ENCODE results near the gene ARMC5.
"Not testable (repeated sequence)": the region's sequence is repeated elsewhere in the genome, so short reads cannot be mapped to it uniquely, and the experiment has no call there.

The ARMC5 gene

DNA sequence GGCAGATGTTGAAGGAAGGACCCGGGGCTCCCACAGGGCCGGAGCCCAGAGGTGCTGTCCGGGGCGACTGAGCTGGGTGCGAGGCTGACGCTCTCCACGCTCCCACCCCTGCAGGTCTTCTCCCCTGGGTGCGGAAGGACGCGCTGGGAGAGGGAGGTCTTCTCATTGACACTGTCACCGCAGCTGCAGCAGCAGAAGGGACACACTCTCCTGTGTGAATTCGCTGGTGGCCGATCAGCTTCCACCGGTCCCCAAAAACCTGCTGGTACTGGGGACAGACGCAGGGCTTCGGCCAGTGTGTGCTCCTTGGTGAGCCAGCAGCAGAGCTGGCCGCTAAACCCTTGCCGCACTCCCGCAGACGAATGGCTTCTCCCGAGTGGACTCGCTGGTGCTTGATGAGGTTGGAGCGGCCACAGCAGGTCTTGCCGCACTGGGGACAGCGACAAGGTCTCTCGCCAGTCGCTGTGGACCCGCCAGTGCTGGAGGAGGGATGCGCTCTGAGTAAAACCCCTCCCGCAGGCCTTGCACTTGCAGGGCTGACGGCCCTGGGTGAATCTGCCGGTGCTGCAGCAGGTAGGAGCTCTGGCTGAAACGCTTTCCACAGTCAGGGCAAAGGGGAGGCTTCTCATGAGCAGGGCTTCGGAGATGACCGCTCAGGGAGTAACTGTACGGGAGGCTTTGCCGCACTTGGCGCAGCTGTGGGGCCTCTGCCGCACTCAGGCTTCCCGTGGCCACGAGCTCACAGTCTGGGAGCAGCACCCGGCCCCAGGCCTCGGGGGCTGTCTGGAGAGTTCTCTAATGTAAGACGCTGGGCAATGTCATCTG is 22.9 kb upstream of the ARMC5 start:
- Histone ChIP-seq H3K27me3 (ENCODE audit: insufficient read depth, low read length) (no peaks in the 10 kb centered on the region), H3K36me3 (ENCODE audit: insufficient read depth, low read length) (no peaks in the 10 kb centered on the region), H3K79me2 (ENCODE audit: insufficient read depth, low read length) (no peaks in the 10 kb centered on the region), H3K4me1 (ENCODE audit: insufficient read depth, low read length, severe bottlenecking) (peaks cover 5% of the 10 kb centered on the region), H3K9me2 (ENCODE audit: low read depth, low read length) (no peaks in the 10 kb centered on the region), H4K20me1 (ENCODE audit: insufficient read depth, low read length) (no peaks in the 10 kb centered on the region), H3K4me2 (ENCODE audit: low read length) (no peak overlapping the region), H3K27ac (ENCODE audit: low read depth, low read length, poor library complexity, severe bottlenecking) (no peak overlapping the region), H3K9me3 (ENCODE audit: low read length) (no peaks in the 10 kb centered on the region), H2AFZ (ENCODE audit: low read length) (no peak overlapping the region), H3K4me3 (ENCODE audit: low read depth, low read length, poor library complexity, severe bottlenecking) (no peak overlapping the region), H3F3A (ENCODE audit: insufficient read depth, low read length) (no peaks in the 10 kb centered on the region), H3K9ac (ENCODE audit: low read length) (no peak overlapping the region)
- no peak for TF ChIP-seq EZH2 (IDR thresholded peaks at IDR 0.05; ENCODE audit: borderline replicate concordance, low read length)
- TF ChIP-seq, protein P1, sequence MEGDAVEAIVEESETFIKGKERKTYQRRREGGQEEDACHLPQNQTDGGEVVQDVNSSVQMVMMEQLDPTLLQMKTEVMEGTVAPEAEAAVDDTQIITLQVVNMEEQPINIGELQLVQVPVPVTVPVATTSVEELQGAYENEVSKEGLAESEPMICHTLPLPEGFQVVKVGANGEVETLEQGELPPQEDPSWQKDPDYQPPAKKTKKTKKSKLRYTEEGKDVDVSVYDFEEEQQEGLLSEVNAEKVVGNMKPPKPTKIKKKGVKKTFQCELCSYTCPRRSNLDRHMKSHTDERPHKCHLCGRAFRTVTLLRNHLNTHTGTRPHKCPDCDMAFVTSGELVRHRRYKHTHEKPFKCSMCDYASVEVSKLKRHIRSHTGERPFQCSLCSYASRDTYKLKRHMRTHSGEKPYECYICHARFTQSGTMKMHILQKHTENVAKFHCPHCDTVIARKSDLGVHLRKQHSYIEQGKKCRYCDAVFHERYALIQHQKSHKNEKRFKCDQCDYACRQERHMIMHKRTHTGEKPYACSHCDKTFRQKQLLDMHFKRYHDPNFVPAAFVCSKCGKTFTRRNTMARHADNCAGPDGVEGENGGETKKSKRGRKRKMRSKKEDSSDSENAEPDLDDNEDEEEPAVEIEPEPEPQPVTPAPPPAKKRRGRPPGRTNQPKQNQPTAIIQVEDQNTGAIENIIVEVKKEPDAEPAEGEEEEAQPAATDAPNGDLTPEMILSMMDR (IDR thresholded peaks at IDR 0.05; ENCODE audit: low read length) = no peak

DNA sequence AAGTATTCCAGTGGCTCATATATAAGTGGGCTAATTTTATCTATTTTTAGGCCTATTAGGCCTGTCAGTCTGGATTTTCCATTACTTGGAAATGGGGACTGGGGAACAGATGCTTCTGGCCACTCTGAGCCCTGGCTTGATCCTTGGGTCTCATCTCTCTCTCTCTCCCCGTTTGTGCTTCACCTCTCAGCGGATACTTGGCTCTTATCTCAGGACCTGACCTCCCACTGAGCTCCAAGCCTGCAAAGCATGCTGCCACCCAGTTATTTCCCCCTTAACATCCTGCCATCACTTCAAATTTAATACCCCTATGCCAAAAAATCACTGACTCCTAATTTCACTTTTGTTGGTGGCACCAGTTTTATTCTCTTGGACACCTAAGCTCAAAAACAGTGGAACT is 20.9 kb upstream of the ARMC5 start:
- TF ChIP-seq EZH2 (IDR thresholded peaks at IDR 0.05; ENCODE audit: borderline replicate concordance, low read length) = no peak
- TF ChIP-seq, protein P1 (IDR thresholded peaks at IDR 0.05; ENCODE audit: low read length) = no peak
- Histone ChIP-seq H3K36me3 (ENCODE audit: insufficient read depth, low read length) (no peaks in the 10 kb centered on the region), H3K9me2 (ENCODE audit: low read depth, low read length) (no peaks in the 10 kb centered on the region), H4K20me1 (ENCODE audit: insufficient read depth, low read length) (no peaks in the 10 kb centered on the region), H3K4me3 (ENCODE audit: low read depth, low read length, poor library complexity, severe bottlenecking) (no peak overlapping the region), H3K27me3 (ENCODE audit: insufficient read depth, low read length) (no peaks in the 10 kb centered on the region), H3K4me1 (ENCODE audit: insufficient read depth, low read length, severe bottlenecking) (peaks cover 5% of the 10 kb centered on the region), H3F3A (ENCODE audit: insufficient read depth, low read length) (no peaks in the 10 kb centered on the region), H3K27ac (ENCODE audit: low read depth, low read length, poor library complexity, severe bottlenecking) (no peak overlapping the region), H2AFZ (ENCODE audit: low read length) (no peak overlapping the region), H3K9ac (ENCODE audit: low read length) (no peak overlapping the region), H3K9me3 (ENCODE audit: low read length) (no peaks in the 10 kb centered on the region), H3K79me2 (ENCODE audit: insufficient read depth, low read length) (no peaks in the 10 kb centered on the region), H3K4me2 (ENCODE audit: low read length) (no peak overlapping the region)

DNA sequence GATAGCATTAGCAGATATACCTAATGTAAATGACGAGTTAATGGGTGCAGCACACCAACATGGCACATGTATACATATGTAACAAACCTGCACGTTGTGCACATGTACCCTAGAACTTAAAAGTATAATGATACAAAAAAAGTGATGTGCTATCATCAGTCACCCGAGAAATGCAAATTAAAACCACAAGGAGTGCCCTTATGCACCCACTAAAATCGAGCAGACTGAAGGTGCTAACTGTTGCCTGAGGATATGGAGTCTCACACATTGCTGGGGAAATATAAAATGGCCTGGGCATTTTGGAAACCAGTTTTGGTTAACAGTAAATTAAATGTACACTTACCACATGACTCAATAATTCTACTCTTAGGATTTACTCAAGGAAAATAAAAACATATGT is 20.3 kb upstream of the ARMC5 start:
- H2AFZ ChIP-seq (ENCODE audit: low read length); H3K4me3 ChIP-seq (ENCODE audit: low read depth, low read length, poor library complexity, severe bottlenecking); H3K4me2 ChIP-seq (ENCODE audit: low read length); H3K9me3 ChIP-seq (ENCODE audit: low read length); H3F3A ChIP-seq (ENCODE audit: insufficient read depth, low read length); H3K4me1 ChIP-seq (ENCODE audit: insufficient read depth, low read length, severe bottlenecking); H3K36me3 ChIP-seq (ENCODE audit: insufficient read depth, low read length); H3K9me2 ChIP-seq (ENCODE audit: low read depth, low read length); H3K27ac ChIP-seq (ENCODE audit: low read depth, low read length, poor library complexity, severe bottlenecking); H3K9ac ChIP-seq (ENCODE audit: low read length); H3K27me3 ChIP-seq (ENCODE audit: insufficient read depth, low read length); H4K20me1 ChIP-seq (ENCODE audit: insufficient read depth, low read length); H3K79me2 ChIP-seq (ENCODE audit: insufficient read depth, low read length): not testable (repeated sequence)

DNA sequence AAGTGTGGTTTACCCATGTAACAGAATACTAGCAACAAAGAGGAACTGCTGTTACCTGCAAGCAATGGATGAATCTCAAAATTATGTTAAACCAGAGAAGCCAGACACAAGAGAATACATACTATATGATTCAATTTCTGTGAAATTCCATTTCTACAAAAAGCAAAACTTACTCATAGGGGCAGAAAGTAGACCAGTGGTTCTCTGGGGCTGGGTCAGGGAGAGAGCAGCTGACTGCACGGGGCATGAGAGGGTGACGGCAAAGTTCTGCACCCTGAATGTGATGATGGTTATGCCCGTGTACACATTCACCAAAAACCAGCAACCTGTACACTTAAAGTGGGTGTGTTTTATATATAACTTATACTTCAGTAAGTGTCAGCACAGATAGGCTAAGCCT is 19.8 kb upstream of the ARMC5 start:
- no peak overlapping the region for H3K4me2 ChIP-seq (ENCODE audit: low read length)
- no peaks in the 10 kb centered on the region for H4K20me1 ChIP-seq (ENCODE audit: insufficient read depth, low read length)
- H3K4me3 ChIP-seq (ENCODE audit: low read depth, low read length, poor library complexity, severe bottlenecking) = no peak overlapping the region
- no peaks in the 10 kb centered on the region for H3K79me2 ChIP-seq (ENCODE audit: insufficient read depth, low read length)
- no peak overlapping the region for H3K9ac ChIP-seq (ENCODE audit: low read length)
- no peak for TF ChIP-seq EZH2 (IDR thresholded peaks at IDR 0.05; ENCODE audit: borderline replicate concordance, low read length)
- H3K27me3 ChIP-seq (ENCODE audit: insufficient read depth, low read length) = no peaks in the 10 kb centered on the region
- H3K27ac ChIP-seq (ENCODE audit: low read depth, low read length, poor library complexity, severe bottlenecking) = no peak overlapping the region
- no peaks in the 10 kb centered on the region for H3K36me3 ChIP-seq (ENCODE audit: insufficient read depth, low read length)
- no peaks in the 10 kb centered on the region for H3K9me2 ChIP-seq (ENCODE audit: low read depth, low read length)
- H3K4me1 ChIP-seq (ENCODE audit: insufficient read depth, low read length, severe bottlenecking) = peaks cover 5% of the 10 kb centered on the region
- no peaks in the 10 kb centered on the region for H3K9me3 ChIP-seq (ENCODE audit: low read length)
- H2AFZ ChIP-seq (ENCODE audit: low read length) = no peak overlapping the region
- H3F3A ChIP-seq (ENCODE audit: insufficient read depth, low read length) = no peaks in the 10 kb centered on the region

All from OCI-LY1 (cell line).